ENCODE measurements around the gene USO1. TPM values are rescaled to one million over a fixed set of nuclear protein-coding genes. Genes with fewer than 3 reads are reported as not detected.
"Not testable (repeated sequence)": the region's sequence is repeated elsewhere in the genome, so short reads cannot be mapped to it uniquely, and the experiment has no call there.

USO1 gene
- total and polyA plus RNA-seq, 9 of the 15 experiments (the other 6 are each of a cell fraction or from before 2014, with no cell fraction given): 19.3 to 97.8 (median 48.5) TPM

DNA sequence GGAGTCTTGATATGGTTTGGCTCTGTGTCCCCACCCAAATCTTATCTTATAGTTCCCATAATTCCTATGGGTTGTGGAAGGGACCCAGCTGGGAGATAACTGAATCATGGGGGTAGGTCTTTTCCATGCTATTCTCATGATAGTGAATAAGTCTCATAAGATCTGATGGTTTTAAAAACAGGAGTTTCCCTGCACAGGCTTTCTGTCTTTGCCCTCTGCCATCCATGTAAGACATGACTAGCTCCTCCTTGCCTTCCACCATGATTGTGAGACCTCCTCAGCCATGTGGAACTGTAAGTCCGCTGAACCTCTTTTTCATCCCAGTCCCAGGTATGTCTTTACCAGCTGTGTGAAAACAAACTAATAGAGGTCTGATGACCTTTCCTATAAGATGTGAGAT, 37.3 kb upstream of the USO1 start:
- in situ Hi-C loops (cut with MboI); CTCF ChIA-PET (ENCODE audit: low intra/inter-chr PET ratio); H3K9ac ChIP-seq (ENCODE audit: insufficient read depth in 1 of 2, low read depth in 2 of 2, low read length in 2 of 2); H3K4me3 ChIP-seq; H3K36me3 ChIP-seq (ENCODE audit: control insufficient read depth, insufficient read depth, low read length); H4K20me1 ChIP-seq (replicated peaks; ENCODE audit: control insufficient read depth, insufficient read depth, low read length); intact Hi-C loops (cut with micrococcal nuclease); ATAC-seq; DNase-seq (ENCODE audit: extremely low read depth in 1 of 4, low spot score in 3 of 4); H3K79me2 ChIP-seq (ENCODE audit: control insufficient read depth, insufficient read depth, low read length); H3K9me3 ChIP-seq (replicated peaks; ENCODE audit: control insufficient read depth, insufficient read depth, low read depth, low read length); H3K4me2 ChIP-seq (ENCODE audit: insufficient read depth, low read length); POLR2A ChIA-PET; H3K27ac ChIP-seq (ENCODE audit: extremely low read depth, low read depth, low read length); H3K9me1 ChIP-seq (ENCODE audit: control insufficient read depth, insufficient read depth, low read length); H2AFZ ChIP-seq (ENCODE audit: low read depth, low read length); BruUV-seq (replicated peaks); H3K4me1 ChIP-seq (replicated peaks in 1 of 2; ENCODE audit: control insufficient read depth in 2 of 2, insufficient read depth in 2 of 2, low read length in 2 of 2); H3K27me3 ChIP-seq (ENCODE audit: control insufficient read depth in 2 of 2, insufficient read depth in 2 of 2, low read length in 2 of 2); FAIRE-seq: not testable (repeated sequence)
- 0 out of 3 replicates have a peak, but pooled peaks of 1 of the 2 experiments have one; percentile 19 for TF ChIP-seq CBX3 (IDR thresholded peaks at IDR 0.05; ENCODE audit: borderline replicate concordance in 1 of 2, low read length in 2 of 2)
- TF ChIP-seq TRIM28 (IDR thresholded peaks at IDR 0.05): 0 out of 2 replicates have a peak, but pooled peaks have one; percentile 36
- TF ChIP-seq, protein P1, sequence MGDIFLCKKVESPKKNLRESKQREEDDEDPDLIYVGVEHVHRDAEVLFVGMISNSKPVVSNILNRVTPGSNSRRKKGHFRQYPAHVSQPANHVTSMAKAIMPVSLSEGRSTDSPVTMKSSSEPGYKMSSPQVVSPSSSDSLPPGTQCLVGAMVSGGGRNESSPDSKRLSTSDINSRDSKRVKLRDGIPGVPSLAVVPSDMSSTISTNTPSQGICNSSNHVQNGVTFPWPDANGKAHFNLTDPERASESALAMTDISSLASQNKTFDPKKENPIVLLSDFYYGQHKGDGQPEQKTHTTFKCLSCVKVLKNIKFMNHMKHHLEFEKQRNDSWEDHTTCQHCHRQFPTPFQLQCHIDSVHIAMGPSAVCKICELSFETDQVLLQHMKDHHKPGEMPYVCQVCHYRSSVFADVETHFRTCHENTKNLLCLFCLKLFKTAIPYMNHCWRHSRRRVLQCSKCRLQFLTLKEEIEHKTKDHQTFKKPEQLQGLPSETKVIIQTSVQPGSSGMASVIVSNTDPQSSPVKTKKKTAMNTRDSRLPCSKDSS (IDR thresholded peaks at IDR 0.05; ENCODE audit: low read depth, partially characterized antibody): peak; percentile 48
- TF ChIP-seq TRIM24 (IDR thresholded peaks at IDR 0.05): 0 out of 4 replicates have a peak, but pooled peaks have one; percentile 24 to 43
- TF ChIP-seq ZFP36 (IDR thresholded peaks at IDR 0.05; ENCODE audit: low read depth, low read length, partially characterized antibody): peak; percentile 63
- peak; percentile 60; the same call in 1 of the 2 replicates for TF ChIP-seq CBX5 (IDR thresholded peaks at IDR 0.05; ENCODE audit: borderline replicate concordance, low read depth)
- TF ChIP-seq, protein P2, sequence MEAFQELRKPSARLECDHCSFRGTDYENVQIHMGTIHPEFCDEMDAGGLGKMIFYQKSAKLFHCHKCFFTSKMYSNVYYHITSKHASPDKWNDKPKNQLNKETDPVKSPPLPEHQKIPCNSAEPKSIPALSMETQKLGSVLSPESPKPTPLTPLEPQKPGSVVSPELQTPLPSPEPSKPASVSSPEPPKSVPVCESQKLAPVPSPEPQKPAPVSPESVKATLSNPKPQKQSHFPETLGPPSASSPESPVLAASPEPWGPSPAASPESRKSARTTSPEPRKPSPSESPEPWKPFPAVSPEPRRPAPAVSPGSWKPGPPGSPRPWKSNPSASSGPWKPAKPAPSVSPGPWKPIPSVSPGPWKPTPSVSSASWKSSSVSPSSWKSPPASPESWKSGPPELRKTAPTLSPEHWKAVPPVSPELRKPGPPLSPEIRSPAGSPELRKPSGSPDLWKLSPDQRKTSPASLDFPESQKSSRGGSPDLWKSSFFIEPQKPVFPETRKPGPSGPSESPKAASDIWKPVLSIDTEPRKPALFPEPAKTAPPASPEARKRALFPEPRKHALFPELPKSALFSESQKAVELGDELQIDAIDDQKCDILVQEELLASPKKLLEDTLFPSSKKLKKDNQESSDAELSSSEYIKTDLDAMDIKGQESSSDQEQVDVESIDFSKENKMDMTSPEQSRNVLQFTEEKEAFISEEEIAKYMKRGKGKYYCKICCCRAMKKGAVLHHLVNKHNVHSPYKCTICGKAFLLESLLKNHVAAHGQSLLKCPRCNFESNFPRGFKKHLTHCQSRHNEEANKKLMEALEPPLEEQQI (IDR thresholded peaks at IDR 0.05): peak; percentile 34; the same call in 1 of the 2 replicates
- peak; percentile 99 for TF ChIP-seq ZNF431 (CRISPR knock-in tag; IDR thresholded peaks at IDR 0.05)
- 92% methylated on average over 1 of the region's 1 CpG for WGBS (ENCODE audit: insufficient coverage, low coverage, missing lambda C conversion rate)

DNA sequence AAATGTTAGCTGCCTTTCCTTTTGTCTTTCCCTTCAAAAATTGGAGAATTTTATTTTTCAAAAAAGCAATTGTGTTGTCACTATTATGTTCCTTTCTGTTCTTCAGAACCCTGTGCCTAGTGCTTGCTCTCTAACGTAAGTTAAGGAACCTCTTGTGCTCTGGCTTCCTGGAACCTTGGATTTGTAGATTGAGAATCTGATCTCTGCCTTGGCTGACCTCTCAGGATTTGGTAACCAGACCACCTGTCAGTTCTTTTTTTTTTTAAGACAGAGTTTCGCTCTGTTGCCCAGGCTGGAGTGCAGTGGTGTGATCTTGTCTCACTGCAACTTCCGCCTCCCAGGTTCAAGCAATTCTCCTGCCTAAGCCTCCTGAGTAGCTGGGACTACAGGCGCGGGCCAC, 32.3 kb upstream of the USO1 start:
- intact Hi-C loops (cut with micrococcal nuclease); H3K27me3 ChIP-seq (ENCODE audit: control insufficient read depth in 2 of 2, insufficient read depth in 2 of 2, low read length in 2 of 2); FAIRE-seq; H3K9me3 ChIP-seq (replicated peaks; ENCODE audit: control insufficient read depth, insufficient read depth, low read depth, low read length); ATAC-seq; DNase-seq (ENCODE audit: extremely low read depth in 1 of 4, low spot score in 3 of 4); POLR2A ChIA-PET; H3K27ac ChIP-seq (ENCODE audit: extremely low read depth, low read depth, low read length); H3K4me2 ChIP-seq (ENCODE audit: insufficient read depth, low read length); in situ Hi-C loops (cut with MboI); H3K9me1 ChIP-seq (ENCODE audit: control insufficient read depth, insufficient read depth, low read length); H4K20me1 ChIP-seq (replicated peaks; ENCODE audit: control insufficient read depth, insufficient read depth, low read length); H2AFZ ChIP-seq (ENCODE audit: low read depth, low read length); H3K79me2 ChIP-seq (ENCODE audit: control insufficient read depth, insufficient read depth, low read length); H3K36me3 ChIP-seq (ENCODE audit: control insufficient read depth, insufficient read depth, low read length); BruUV-seq (replicated peaks); H3K9ac ChIP-seq (ENCODE audit: insufficient read depth in 1 of 2, low read depth in 2 of 2, low read length in 2 of 2); H3K4me1 ChIP-seq (replicated peaks in 1 of 2; ENCODE audit: control insufficient read depth in 2 of 2, insufficient read depth in 2 of 2, low read length in 2 of 2); H3K4me3 ChIP-seq; CTCF ChIA-PET (ENCODE audit: low intra/inter-chr PET ratio): not testable (repeated sequence)
- 98% methylated on average over 4 of the region's 5 CpGs for WGBS (ENCODE audit: insufficient coverage, low coverage, missing lambda C conversion rate)
